GM23338 (cell line): ENCODE results near the gene EFCAB12. TPM values are rescaled to one million over a fixed set of nuclear protein-coding genes. Genes with fewer than 3 reads are reported as not detected.

ENCODE experiments used
- ATAC-seq: fragments of 200-7000 bp; cut with Tn5 transposase; 3 replicates; pipeline ENCODE4 v1.9.1; 2020
- DNase-seq: peaks from one replicate; pipeline ENCODE4 v3.0.0-alpha.2; 2015; ENCODE audit warnings: low spot score
- H2AFZ ChIP-seq: fragments of 200-600 bp; sonication (generic); 2 replicates; pipeline ENCODE4 v1.8.0; 2016; ENCODE audit warnings: antibody characterized with exemption, mild to moderate bottlenecking, moderate library complexity
- H3F3A ChIP-seq: fragments of 200-600 bp; sonication (generic); replicated peaks from 2 replicates; pipeline ENCODE4 v1.8.0; 2017; ENCODE audit warnings: antibody characterized with exemption, mixed run types, low read depth
- H3K27ac ChIP-seq: fragments of 200-600 bp; sonication (generic); 2 replicates; pipeline ENCODE4 v1.6.1; 2016; ENCODE audit warnings: low read depth
- H3K27me3 ChIP-seq: fragments of 200-600 bp; sonication (generic); 2 replicates; pipeline ENCODE4 v1.8.0; 2016; ENCODE audit warnings: mild to moderate bottlenecking, mixed run types, moderate library complexity; ENCODE audit not compliant: insufficient read depth
- H3K36me3 ChIP-seq: fragments of 200-600 bp; sonication (generic); 2 replicates; pipeline ENCODE4 v1.8.0; 2016; ENCODE audit warnings: mild to moderate bottlenecking; ENCODE audit not compliant: insufficient read depth
- H3K4me1 ChIP-seq: fragments of 200-600 bp; sonication (generic); 2 replicates; pipeline ENCODE4 v1.8.0; 2016; ENCODE audit warnings: mild to moderate bottlenecking, moderate library complexity; ENCODE audit not compliant: insufficient read depth
- H3K4me2 ChIP-seq: fragments of 200-600 bp; sonication (generic); 2 replicates; pipeline ENCODE4 v1.7.1; 2017; ENCODE audit warnings: mixed run types
- H3K4me3 ChIP-seq: fragments of 200-600 bp; sonication (generic); 2 replicates; pipeline ENCODE4 v1.6.1; 2016; ENCODE audit warnings: mixed run types
- H3K79me2 ChIP-seq: fragments of 200-600 bp; sonication (generic); replicated peaks from 2 replicates; pipeline ENCODE4 v1.8.0; 2017; ENCODE audit warnings: mild to moderate bottlenecking; ENCODE audit not compliant: insufficient read depth
- H3K9me2 ChIP-seq: fragments of 200-600 bp; sonication (generic); 2 replicates; pipeline ENCODE4 v1.8.0; 2017; ENCODE audit not compliant: insufficient read depth
- H4K20me1 ChIP-seq: fragments of 200-600 bp; sonication (generic); replicated peaks from 2 replicates; pipeline ENCODE4 v1.8.0; 2017; ENCODE audit warnings: mild to moderate bottlenecking; ENCODE audit not compliant: insufficient read depth
- H3K27ac Mint-ChIP-seq: 2 replicates; pipeline ENCODE4 v1.8.0; 2020; ENCODE audit warnings: inconsistent platforms, mild to moderate bottlenecking, moderate library complexity, mixed read lengths
- H3K27me3 Mint-ChIP-seq: 3 replicates; pipeline ENCODE4 v1.8.0; 2022; ENCODE audit warnings: low read depth, mild to moderate bottlenecking, moderate library complexity, mixed read lengths, inconsistent platforms; ENCODE audit not compliant: insufficient read depth, poor library complexity
- H3K36me3 Mint-ChIP-seq: 3 replicates; pipeline ENCODE4 v1.8.0; 2021; ENCODE audit warnings: low read depth, mild to moderate bottlenecking, inconsistent platforms, moderate library complexity, mixed read lengths
- H3K4me1 Mint-ChIP-seq: 3 replicates; pipeline ENCODE4 v1.8.0; 2020; ENCODE audit warnings: mild to moderate bottlenecking, inconsistent platforms, mixed read lengths
- H3K4me3 Mint-ChIP-seq: 3 replicates; pipeline ENCODE4 v1.8.0; 2021; ENCODE audit warnings: moderate library complexity, mild to moderate bottlenecking, inconsistent platforms, mixed read lengths
- H3K9me3 Mint-ChIP-seq: 3 replicates; pipeline ENCODE4 v1.8.0; 2020; ENCODE audit warnings: moderate library complexity, mild to moderate bottlenecking, inconsistent platforms, mixed read lengths
- JUNB ChIP-seq: IDR thresholded peaks from one replicate; pipeline ENCODE4 v1.6.1; 2016; ENCODE audit warnings: antibody characterized with exemption; ENCODE audit not compliant: unreplicated experiment
- NANOG ChIP-seq: IDR thresholded peaks from 2 replicates; pipeline ENCODE4 v1.6.1; 2016; ENCODE audit warnings: antibody characterized with exemption, borderline replicate concordance
- STAT1 ChIP-seq: IDR thresholded peaks from one replicate; pipeline ENCODE4 v1.6.1; 2016; ENCODE audit warnings: antibody characterized with exemption; ENCODE audit not compliant: unreplicated experiment
- ZNF114 ChIP-seq: fragments of 250-450 bp; sonication (Bioruptor Pico); IDR thresholded peaks from 2 replicates; pipeline ENCODE4 v1.5.0; 2020; ENCODE audit warnings: mild to moderate bottlenecking, moderate library complexity
- polyA plus RNA-seq: library from polyadenylated mRNA; unstranded; fragments of >200 nt; fragmentation: Nextera tagmentation; extraction: Ambion mirVana; gene quantifications from 2 replicates; pipeline ENCODE4 v1.2.1, GENCODE V29; 2016
- total RNA-seq: library from RNA; depleted of rRNA; stranded (reverse); fragments of >200 nt; shearing (Covaris generic); gene quantifications from 2 replicates; pipeline ENCODE4 v1.2.3, GENCODE V29; 2014
- TF ChIP-seq, protein P1 (sequence below): fragments of 250-450 bp; sonication (Bioruptor Pico); IDR thresholded peaks from 2 replicates; pipeline ENCODE4 v1.5.0; 2020; ENCODE audit warnings: mild to moderate bottlenecking, moderate library complexity
- TF ChIP-seq, protein P2 (sequence below), 2 experiments: fragments of 200-600 bp in 1 of 2; sonication (generic) in 1 of 2; conservative IDR thresholded peaks; 2 replicates each; pipeline versions ENCODE4 v1.5.1 to v1.6.1; 2016 to 2017; ENCODE audit warnings: antibody characterized with exemption in 2 of 2, low read depth in 2 of 2, mild to moderate bottlenecking in 2 of 2, moderate library complexity in 1 of 2
- TF ChIP-seq, protein P3 (sequence below): IDR thresholded peaks from one replicate; pipeline ENCODE4 v1.6.1; 2018; ENCODE audit warnings: antibody characterized with exemption; ENCODE audit not compliant: unreplicated experiment

Gene EFCAB12
- total and polyA plus RNA-seq, 2 experiments from 2014 or later, result 0.24 to 0.65 TPM

DNA sequence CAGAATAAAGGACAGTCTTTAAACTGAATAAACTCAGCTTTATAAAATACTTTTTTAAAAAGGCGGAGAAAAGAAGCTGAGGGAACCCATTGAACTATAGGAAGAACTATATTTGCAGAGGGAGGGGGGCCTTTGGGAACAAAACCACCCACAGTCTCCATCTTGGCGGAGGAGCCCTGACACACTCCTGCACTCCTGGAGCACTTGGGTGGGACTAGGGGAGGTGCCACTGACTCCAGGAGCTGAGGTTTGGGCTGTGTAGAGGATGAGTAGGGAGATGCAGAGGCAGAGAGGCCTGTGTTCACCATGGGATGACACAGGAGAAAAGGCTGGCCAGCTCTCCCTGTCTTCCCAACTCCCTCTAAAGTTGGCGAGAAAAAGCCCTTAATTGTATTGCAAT lies 47.4 kb upstream of the EFCAB12 start:
- Histone ChIP-seq H3K27me3 (no peaks in the 10 kb centered on the region), H4K20me1 (no peaks in the 10 kb centered on the region; the same call in 1 of the 2 replicates), H3K9me2 (no peaks in the 10 kb centered on the region), H3K4me2 (no peak overlapping the region), H3K4me3 (no peak overlapping the region), H3K36me3 (peaks cover 5% of the 10 kb centered on the region; the same call in 1 of the 2 replicates), H3K79me2 (no peaks in the 10 kb centered on the region), H3K4me1 (no peaks in the 10 kb centered on the region), H3K27ac (no peak overlapping the region), H3F3A (no peaks in the 10 kb centered on the region), H2AFZ (no peak overlapping the region)
- Mint-ChIP-seq H3K27me3 (peaks cover 3% of the 10 kb centered on the region), H3K27ac (no peak overlapping the region), H3K9me3 (no peaks in the 10 kb centered on the region), H3K36me3 (peaks cover 25% of the 10 kb centered on the region; the same call in 2 of the 3 replicates), H3K4me1 (no peaks in the 10 kb centered on the region), H3K4me3 (no peak overlapping the region)
- DNase-seq, result no peak
- TF ChIP-seq ZNF114, result no peak
- no peak for TF ChIP-seq NANOG
- TF ChIP-seq, protein P1, sequence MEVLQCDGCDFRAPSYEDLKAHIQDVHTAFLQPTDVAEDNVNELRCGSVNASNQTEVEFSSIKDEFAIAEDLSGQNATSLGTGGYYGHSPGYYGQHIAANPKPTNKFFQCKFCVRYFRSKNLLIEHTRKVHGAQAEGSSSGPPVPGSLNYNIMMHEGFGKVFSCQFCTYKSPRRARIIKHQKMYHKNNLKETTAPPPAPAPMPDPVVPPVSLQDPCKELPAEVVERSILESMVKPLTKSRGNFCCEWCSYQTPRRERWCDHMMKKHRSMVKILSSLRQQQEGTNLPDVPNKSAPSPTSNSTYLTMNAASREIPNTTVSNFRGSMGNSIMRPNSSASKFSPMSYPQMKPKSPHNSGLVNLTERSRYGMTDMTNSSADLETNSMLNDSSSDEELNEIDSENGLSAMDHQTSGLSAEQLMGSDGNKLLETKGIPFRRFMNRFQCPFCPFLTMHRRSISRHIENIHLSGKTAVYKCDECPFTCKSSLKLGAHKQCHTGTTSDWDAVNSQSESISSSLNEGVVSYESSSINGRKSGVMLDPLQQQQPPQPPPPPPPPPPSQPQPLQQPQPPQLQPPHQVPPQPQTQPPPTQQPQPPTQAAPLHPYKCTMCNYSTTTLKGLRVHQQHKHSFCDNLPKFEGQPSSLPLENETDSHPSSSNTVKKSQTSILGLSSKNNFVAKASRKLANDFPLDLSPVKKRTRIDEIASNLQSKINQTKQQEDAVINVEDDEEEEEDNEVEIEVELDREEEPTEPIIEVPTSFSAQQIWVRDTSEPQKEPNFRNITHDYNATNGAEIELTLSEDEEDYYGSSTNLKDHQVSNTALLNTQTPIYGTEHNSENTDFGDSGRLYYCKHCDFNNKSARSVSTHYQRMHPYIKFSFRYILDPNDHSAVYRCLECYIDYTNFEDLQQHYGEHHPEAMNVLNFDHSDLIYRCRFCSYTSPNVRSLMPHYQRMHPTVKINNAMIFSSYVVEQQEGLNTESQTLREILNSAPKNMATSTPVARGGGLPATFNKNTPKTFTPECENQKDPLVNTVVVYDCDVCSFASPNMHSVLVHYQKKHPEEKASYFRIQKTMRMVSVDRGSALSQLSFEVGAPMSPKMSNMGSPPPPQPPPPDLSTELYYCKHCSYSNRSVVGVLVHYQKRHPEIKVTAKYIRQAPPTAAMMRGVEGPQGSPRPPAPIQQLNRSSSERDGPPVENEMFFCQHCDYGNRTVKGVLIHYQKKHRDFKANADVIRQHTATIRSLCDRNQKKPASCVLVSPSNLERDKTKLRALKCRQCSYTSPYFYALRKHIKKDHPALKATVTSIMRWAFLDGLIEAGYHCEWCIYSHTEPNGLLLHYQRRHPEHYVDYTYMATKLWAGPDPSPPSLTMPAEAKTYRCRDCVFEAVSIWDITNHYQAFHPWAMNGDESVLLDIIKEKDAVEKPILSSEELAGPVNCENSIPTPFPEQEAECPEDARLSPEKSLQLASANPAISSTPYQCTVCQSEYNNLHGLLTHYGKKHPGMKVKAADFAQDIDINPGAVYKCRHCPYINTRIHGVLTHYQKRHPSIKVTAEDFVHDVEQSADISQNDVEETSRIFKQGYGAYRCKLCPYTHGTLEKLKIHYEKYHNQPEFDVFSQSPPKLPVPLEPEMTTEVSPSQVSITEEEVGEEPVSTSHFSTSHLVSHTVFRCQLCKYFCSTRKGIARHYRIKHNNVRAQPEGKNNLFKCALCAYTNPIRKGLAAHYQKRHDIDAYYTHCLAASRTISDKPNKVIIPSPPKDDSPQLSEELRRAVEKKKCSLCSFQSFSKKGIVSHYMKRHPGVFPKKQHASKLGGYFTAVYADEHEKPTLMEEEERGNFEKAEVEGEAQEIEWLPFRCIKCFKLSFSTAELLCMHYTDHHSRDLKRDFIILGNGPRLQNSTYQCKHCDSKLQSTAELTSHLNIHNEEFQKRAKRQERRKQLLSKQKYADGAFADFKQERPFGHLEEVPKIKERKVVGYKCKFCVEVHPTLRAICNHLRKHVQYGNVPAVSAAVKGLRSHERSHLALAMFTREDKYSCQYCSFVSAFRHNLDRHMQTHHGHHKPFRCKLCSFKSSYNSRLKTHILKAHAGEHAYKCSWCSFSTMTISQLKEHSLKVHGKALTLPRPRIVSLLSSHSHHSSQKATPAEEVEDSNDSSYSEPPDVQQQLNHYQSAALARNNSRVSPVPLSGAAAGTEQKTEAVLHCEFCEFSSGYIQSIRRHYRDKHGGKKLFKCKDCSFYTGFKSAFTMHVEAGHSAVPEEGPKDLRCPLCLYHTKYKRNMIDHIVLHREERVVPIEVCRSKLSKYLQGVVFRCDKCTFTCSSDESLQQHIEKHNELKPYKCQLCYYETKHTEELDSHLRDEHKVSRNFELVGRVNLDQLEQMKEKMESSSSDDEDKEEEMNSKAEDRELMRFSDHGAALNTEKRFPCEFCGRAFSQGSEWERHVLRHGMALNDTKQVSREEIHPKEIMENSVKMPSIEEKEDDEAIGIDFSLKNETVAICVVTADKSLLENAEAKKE (CRISPR knock-in tag), result no peak
- no peak for ATAC-seq

DNA sequence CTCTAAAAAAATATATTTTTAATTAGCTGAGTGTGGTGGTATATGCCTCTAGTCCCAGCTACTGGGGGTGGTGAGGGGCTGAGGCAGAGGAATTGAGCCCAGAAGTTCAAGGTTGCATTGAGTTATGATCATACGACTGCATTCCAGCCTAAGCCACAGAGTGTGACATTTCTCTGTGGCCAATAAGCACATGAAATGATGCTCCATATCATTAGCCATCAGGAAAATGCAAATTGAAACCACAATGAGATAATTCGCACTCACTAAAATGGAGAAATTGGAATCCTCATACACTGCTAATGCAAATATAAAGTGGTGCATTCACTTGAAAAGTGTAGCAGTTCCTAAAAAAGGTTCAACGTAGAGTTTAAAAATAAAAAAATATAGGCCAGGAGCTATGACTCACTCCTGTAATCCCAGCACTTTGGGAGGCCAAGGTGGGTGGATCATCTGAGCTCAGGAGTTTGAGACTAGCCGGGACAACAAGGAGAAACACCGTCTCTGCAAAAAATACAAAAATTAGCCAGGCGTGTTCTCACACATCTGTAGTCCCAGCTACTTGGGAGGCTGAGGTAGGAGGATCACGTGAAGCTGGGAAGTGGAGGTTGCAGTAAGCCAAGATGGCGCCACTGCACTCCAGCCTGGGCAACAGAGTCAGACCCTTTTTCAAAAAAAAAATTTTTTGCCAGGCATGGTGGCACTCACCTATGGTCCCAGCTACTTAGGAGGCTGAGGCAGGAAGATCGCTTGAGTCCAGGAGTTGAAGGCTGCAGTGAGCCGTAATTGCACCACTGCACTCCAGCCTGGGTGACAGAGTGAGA lies 46.8 kb upstream of the EFCAB12 start:
- no peaks in the 10 kb centered on the region for H3K79me2 ChIP-seq
- H3K27ac Mint-ChIP-seq, result no peak overlapping the region
- H3K9me3 Mint-ChIP-seq, result no peaks in the 10 kb centered on the region
- H3K4me3 ChIP-seq, result no peak overlapping the region
- H3K4me3 Mint-ChIP-seq, result no peak overlapping the region
- no peaks in the 10 kb centered on the region for H3K4me1 Mint-ChIP-seq
- peaks cover 3% of the 10 kb centered on the region for H3K27me3 Mint-ChIP-seq
- H2AFZ ChIP-seq, result no peak overlapping the region
- no peaks in the 10 kb centered on the region for H3F3A ChIP-seq
- H3K4me2 ChIP-seq, result no peak overlapping the region
- no peak for ATAC-seq
- H4K20me1 ChIP-seq, result no peaks in the 10 kb centered on the region; the same call in 1 of the 2 replicates
- no peak for DNase-seq
- no peaks in the 10 kb centered on the region for H3K4me1 ChIP-seq
- 0 out of 2 replicates have a peak, but pooled peaks cover 3% of the 10 kb centered on the region for H3K36me3 ChIP-seq
- no peaks in the 10 kb centered on the region for H3K27me3 ChIP-seq
- peaks cover 19% of the 10 kb centered on the region; the same call in 2 of the 3 replicates for H3K36me3 Mint-ChIP-seq
- H3K9me2 ChIP-seq, result no peaks in the 10 kb centered on the region
- H3K27ac ChIP-seq, result no peak overlapping the region
- TF ChIP-seq JUNB, result no peak
- TF ChIP-seq, protein P2, sequence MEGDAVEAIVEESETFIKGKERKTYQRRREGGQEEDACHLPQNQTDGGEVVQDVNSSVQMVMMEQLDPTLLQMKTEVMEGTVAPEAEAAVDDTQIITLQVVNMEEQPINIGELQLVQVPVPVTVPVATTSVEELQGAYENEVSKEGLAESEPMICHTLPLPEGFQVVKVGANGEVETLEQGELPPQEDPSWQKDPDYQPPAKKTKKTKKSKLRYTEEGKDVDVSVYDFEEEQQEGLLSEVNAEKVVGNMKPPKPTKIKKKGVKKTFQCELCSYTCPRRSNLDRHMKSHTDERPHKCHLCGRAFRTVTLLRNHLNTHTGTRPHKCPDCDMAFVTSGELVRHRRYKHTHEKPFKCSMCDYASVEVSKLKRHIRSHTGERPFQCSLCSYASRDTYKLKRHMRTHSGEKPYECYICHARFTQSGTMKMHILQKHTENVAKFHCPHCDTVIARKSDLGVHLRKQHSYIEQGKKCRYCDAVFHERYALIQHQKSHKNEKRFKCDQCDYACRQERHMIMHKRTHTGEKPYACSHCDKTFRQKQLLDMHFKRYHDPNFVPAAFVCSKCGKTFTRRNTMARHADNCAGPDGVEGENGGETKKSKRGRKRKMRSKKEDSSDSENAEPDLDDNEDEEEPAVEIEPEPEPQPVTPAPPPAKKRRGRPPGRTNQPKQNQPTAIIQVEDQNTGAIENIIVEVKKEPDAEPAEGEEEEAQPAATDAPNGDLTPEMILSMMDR (conservative IDR thresholded peaks at IDR 0.05; ENCODE audit: low read depth in 2 of 2), result no peak
- TF ChIP-seq, protein P3, sequence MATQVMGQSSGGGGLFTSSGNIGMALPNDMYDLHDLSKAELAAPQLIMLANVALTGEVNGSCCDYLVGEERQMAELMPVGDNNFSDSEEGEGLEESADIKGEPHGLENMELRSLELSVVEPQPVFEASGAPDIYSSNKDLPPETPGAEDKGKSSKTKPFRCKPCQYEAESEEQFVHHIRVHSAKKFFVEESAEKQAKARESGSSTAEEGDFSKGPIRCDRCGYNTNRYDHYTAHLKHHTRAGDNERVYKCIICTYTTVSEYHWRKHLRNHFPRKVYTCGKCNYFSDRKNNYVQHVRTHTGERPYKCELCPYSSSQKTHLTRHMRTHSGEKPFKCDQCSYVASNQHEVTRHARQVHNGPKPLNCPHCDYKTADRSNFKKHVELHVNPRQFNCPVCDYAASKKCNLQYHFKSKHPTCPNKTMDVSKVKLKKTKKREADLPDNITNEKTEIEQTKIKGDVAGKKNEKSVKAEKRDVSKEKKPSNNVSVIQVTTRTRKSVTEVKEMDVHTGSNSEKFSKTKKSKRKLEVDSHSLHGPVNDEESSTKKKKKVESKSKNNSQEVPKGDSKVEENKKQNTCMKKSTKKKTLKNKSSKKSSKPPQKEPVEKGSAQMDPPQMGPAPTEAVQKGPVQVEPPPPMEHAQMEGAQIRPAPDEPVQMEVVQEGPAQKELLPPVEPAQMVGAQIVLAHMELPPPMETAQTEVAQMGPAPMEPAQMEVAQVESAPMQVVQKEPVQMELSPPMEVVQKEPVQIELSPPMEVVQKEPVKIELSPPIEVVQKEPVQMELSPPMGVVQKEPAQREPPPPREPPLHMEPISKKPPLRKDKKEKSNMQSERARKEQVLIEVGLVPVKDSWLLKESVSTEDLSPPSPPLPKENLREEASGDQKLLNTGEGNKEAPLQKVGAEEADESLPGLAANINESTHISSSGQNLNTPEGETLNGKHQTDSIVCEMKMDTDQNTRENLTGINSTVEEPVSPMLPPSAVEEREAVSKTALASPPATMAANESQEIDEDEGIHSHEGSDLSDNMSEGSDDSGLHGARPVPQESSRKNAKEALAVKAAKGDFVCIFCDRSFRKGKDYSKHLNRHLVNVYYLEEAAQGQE, result no peak
- TF ChIP-seq STAT1, result no peak
